Stimulated activated CD4-positive, alpha-beta T cell treated with anti-CD3 and anti-CD28 coated beads, TNF-alpha, amount 100 ng/mL, for 48 hours (primary cell): Measurements from ENCODE around the gene CDK10.

Source experiments
- DNase-seq, 3 donors: peaks; one replicate each; pipeline ENCODE4 v3.0.0-alpha.2; 2020; ENCODE audit warnings: low read depth in 3 of 3

CDK10 gene

DNA sequence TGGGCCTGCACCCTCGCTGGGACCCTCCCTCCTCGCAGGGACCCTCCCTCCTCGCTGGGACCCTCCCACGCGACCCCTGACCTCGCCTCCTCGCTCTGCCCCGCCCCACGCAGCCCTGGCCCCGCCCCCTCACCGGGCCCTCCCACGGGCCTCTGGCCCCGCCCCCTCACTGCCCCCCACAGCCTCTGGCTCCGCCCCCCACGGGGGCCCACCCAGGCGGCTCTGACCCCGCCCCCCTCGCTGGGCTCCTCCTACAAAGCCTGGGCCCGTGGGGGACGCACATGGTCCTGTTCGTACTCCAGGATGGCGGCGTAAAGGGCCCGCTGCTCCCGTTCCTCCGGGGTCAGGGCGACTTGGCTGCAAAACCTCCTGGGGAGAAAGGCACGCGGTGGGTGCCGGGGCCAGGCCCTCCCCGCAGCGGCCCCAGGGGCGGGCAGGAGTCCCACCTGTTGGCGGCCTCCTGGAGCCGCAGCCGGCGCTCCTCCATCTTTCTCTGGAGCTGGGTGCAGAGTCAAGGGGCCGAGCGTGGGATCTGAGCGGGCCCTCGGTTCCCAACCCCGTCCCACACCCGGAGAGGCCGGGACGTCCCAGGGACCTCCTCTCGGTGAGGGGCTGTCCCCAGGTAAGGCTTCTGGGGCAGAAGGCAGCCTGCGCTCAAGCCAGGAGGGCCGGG lies 25.2 kb downstream of the CDK10 start:
- DNase-seq, result peak; percentile 45 to 78 (median 72)

DNA sequence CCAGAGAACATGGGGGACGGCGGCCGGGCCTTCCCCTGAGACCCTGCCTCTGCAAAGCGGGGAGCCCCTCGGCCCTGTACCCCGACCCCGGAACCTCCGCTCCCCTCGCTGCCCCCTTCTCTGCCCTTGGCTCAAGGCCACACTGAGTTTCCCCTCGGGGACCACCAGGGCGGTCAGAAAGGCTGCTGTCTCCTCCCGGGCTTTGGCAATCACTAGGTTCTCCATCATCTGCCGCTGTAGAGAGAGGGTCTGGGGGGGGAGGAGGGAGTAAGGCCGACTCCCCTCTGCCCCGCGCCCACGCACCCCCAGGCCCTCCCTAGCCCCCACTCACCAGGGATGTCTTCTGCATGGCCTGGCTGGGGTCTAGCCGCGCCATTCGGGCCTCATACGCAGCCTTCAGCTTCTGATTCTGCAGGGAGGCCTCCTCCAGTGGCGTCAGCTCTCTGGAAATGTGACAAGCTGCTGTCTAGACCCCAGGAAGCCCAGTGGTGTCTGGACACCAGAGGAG lies 25.8 kb downstream of the CDK10 start:
- no peak for DNase-seq

DNA sequence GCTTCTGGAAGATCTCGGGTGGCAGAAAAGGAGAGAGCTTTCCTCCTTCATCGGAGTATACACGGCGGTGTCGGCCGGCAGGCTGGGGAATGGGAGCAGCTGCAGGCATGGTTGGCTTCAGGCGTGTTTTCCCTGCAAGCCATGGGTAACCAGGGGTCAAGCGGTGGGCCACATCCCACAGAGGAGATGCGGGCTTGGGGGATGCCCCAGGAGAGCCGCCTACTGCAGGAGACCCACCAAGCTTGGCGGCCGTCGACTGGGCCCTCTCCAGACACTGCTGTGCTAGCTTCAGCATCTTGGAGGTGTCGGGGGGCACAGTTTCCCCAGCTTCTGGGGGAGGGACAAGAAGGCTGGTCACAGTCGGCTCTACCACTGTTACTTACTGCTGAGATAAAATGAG lies 30.0 kb downstream of the CDK10 start:
- no peak for DNase-seq

DNA sequence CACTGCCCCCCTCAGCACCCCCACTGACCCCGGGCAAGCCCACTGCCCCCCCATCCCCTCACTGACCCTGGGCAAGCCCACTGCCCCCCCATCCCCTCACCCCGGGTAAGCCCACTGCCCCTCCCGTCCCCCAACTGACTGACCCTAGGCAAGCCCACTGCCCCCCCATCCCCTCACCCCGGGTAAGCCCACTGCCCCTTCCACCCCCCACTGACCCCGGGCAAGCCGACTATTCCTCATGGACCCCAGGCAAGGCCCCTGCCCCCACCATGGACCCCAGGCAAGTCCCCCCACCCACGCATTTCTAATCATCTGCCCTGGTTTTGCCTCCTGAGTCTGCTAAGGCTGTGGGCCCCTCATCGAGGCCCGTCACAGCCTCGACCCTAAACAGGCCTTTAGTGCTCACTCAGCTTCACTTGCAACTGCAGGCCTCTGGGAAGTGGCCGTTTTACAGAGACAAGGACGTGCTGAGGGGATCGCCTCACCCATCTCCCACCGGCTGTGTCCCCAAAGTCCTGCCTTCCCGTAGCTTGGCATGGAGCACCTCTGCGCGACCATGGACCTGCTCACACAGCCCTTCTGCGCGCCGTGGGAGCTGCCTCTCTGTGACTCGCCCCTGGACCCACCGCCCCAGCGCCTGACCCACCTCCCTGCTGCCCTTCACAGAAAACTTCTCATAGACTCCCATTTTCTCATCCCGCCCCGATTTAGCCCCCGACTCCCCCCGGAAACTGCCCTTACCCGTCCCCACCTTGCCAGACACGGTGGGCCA lies 30.6 kb downstream of the CDK10 start:
- DNase-seq, result no peak

DNA sequence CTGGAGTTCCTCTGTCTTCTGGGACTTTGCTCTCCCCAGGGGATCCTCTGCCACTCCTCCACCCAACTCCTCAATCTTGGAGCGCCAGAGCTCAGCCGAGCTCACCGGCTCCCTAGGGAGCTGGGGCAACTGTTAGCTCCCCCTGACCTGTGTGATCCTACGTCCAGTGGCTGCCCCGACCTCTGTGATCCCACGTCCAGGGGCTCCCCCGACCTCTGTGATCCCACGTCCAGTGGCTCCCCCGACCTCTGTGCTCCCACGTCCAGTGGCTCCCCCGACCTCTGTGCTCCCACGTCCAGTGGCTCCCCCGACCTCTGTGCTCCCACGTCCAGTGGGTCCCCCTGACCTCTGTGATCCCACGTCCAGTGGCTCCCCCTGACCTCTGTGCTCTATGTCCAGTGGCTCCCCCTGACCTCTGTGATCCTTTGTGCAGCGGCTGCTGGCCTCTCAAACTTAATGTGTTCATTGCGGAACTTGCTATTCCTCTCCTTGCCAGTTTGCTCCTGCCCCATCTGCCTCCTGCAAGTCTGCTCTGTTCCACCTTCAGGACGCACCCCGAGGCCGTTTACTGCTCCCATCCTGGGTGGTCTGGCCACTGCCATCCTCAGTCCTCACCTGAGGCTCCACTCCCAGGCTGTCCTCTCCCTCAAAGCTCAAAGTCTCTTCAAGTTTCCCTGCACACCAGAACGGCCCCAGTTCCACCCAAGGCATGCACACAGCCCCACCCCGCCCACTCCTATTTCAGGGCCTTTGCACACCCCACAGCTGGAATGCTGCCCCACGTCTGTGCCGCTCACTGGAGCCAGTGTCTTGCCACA lies 31.4 kb downstream of the CDK10 start:
- no peak for DNase-seq

DNA sequence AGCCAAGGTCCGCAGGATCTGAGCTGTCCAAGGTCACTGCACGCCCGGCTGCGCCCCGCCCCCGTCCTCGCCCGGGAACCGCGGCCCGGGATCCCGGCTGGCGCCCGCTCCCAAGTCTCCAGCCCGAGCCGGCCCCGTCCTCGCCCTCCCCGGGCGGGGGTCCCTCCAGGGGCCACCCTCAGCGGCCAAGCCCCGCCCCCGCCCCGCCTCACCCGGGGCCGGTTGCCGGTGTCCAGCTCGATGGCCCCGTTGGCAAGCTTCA lies 34.0 kb downstream of the CDK10 start:
- no peak for DNase-seq

DNA sequence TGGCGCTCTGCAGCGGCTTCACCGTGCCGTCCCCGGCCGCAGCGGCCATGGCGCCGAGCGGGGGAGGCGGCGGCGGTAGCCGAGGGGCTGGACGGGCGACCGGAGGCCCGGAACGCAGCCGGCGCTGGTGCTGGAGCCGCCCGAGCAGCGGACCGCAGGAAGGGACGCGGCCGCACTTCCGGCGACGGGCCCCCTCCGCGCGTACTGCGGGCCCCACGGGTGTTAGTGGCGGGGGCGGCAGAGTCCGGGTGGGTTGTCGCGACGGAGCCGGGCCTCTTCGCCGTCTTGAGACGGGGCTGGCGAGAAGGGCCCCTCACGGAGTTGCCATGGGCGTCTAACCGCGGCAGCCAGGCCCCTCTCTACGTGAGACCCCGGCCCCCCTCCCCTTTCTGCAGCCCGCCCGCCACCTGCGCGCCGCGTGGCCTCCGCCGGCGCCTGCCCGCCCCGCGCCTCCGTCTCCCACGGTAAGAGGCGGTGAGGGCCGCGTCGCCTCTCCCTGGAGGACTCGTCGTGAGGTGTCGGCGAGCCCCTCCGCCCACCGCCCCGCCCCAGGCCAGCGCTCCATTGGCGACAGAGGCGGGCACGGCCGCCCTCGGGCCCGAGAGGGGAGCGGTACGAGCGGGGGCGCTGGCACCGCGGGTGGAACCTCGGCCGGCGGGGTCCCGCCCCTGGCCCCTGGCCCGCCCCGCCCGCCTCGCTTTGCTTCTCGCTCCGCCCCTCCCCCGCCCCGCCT lies 34.5 kb downstream of the CDK10 start, which contains the start of the genes VPS9D1 and ZNF276:
Gene VPS9D1 (minus strand): TSS at position 86 of the 733 bp plus-strand sequence. CDS start 37 bp downstream, at position 49.
Gene ZNF276 (plus strand): TSS at position 725 of the 733 bp plus-strand sequence. CDS start 104 bp downstream, outside the sequence.
- DNase-seq, result peak; percentile 71 to 88 (median 73)

DNA sequence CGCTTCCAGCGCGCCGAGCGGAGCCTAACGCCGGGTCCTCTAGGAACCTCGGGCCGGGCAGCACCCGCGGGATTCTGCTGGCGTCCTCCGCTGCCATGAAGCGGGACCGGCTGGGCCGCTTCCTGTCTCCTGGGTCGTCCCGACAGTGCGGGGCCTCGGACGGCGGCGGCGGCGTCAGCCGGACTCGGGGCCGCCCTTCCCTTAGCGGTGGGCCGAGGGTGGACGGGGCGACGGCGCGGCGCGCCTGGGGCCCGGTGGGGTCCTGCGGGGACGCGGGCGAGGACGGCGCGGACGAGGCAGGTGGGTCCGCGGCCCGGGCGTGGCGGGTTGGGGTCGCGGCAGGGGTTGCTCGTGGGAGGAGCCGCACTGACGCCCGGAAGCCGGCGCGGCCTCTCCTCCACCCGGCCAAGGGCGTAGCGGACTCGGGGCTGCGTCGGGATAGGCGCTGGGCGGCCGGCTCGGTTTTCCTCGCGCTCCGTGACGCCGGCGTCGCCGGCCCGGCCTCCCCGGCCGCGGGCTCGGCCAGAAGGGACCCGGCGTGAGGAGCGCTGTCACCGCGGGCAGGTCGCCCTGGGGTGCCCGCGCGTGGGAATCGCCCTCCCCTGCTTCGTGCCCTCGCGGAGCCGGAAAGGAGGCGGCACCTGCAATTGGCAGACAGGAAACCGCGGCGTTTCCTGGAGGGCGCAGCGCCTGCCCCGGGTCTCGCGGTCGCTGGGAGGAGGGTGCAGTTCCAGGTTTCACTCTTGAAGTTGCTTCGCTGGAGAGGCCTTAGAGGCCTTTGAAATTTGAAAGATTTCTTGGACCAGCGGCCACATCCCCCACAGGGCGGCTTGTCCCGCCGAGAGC lies 35.3 kb downstream of the CDK10 start:
- DNase-seq, result peak; percentile 66 to 67 (median 67)

DNA sequence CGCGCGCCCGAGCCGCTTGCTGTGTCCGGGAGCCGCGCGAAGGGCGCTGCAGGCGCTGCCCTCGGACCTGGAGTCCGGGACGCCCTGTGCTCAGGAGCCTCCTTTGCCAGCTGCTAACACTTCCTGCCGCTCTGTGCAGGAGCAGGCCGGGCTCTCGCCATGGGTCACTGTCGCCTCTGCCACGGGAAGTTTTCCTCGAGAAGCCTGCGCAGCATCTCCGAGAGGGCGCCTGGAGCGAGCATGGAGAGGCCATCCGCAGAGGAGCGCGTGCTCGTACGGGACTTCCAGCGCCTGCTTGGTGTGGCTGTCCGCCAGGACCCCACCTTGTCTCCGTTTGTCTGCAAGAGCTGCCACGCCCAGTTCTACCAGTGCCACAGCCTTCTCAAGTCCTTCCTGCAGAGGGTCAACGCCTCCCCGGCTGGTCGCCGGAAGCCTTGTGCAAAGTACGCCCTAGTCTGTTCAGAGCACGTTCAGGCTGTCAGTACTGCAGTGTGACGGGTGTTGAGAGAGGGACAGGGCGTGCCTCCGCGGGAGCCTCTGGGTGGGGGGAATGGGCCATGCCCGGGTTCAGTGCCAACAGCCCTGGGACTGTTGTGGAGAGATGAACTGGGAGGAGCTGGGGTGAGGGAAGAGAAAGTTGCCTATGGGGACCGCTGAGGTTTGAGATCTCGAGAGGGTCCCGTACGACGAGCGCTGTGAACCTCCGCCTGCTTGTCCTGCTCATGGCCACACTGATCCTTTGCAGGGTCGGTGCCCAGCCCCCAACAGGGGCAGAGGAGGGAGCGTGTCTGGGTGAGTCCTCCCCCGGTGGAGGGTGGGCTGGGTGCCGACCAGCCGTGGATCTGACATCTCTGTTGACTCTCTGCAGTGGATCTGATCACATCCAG lies 36.1 kb downstream of the CDK10 start:
- DNase-seq, result peak in 2 of 3 donors; percentile 46 to 59

DNA sequence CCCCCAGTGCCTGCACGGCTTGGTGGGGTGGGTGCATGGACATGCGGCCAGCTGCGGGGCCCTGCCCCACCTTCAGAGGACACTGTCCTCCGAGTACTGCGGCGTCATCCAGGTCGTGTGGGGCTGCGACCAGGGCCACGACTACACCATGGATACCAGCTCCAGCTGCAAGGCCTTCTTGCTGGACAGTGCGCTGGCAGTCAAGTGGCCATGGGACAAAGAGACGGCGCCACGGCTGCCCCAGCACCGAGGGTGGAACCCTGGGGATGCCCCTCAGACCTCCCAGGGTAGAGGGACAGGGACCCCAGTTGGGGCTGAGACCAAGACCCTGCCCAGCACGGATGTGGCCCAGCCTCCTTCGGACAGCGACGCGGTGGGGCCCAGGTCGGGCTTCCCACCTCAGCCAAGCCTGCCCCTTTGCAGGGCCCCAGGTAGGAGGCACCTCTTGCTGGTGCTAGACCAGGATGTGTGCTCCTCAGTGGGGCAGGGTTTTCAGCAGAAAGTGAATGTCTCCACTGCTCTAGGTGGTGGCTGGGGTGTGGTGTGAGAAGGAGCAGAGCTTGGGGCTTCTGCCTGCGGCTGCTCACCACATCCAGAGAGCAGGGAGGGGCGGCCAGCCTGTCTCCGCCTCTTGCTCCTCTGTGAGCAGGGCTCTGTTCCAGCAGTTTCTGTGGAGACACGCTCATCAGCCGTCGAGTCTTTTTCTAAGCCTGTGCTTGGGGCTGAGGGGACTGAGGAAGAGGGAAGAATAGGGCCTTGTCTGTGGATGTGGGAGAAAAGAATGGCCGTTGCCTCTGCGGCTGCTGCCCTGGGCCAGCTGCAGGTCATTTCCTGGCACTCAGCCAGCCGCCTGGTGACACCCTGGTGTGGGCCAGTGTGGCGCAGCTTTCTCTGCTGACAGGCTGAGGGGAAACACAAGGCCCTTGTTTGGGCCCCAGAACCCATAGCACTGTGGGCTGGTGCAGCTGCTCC lies 37.1 kb downstream of the CDK10 start:
- peak in 2 of 3 donors; percentile 52 to 57 for DNase-seq

DNA sequence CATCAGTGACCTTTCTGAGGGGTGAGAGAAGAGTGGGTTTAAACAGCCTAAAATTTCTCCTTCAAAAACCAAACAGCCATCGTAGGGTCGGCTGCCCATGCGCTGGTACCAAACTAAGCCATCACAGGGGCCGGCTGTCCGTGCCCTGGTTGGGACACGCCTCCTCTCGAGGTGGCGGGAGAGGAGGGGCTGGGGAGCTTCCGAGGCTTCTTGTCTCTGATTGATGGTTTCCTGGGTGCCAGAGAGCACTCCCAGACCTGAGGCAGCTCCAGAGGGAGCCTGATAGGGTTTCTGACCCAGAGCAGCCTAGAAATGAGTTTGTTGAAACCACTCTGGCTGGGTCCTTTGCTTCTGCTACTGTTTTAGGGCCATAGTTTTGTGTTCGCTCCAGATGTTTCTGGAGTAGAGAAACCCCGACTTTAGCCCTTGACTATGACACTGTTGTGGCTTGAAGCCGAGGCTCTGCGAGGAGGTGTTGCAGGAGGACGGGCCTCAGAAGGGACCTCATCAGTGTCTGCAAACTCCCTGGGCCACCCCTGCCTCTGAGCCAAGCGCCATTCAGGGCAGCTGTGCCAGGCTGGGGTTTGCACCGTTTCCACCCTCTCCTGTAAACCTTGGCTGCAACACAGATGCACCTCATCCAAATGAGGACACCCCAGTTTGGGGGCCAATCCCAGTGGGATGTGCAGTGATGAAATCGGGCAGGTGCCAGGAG lies 41.1 kb downstream of the CDK10 start:
- no peak for DNase-seq

DNA sequence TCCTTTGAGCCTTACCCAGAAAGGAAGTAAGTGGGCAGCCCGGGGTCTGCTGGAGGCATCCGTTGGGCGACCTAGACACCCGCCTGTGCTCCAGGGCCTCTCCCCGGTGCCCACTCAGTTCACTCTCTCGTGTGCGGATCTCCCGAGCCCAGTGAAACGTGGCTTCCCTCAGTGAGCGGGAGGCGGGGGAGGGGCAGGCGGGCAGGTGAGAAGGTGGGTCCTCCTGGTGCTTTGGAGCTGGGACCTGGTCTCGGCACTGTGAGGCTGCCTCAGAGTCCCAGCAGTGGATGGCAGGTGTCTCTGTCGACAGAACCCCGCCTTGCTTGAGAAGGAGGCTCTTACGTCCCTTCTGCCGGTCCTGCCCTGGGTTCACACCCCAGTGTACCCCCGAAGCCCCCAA lies 42.8 kb downstream of the CDK10 start:
- no peak for DNase-seq

DNA sequence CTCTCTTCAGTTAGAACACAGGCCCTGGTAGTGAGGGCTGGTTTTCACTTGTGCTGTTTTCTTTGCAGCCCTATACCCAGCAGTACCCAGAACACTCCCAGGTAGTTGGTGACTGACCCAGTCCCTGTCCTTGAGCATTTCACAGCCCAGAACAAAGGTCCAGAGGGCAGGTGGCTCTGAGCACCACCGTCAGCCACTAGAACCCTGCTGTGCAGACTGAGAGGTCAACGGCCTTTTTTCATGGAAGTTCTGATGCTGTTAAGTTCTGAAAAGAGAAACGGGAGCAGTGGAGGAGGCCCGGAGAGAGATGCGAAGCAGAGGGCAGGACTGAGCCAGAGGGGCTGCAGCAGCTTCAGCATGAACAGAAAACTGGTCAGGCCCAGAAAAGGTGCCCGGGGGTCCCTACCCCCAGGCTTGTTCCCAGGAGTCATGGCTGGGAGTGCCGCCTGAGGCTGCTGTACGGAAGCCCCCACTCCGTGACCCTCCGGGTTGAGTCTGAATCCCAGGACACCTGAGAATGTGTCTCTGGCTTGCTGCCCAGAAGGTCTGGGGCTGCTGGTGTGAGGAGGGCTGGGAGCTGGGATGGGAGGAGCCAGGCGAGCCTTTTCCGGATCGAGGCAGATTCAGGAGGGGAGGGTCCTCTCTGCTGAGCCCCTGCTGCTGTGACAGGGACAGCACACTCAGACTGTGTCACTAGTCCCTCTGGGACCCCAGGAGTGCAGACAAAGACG lies 43.5 kb downstream of the CDK10 start:
- DNase-seq, result no peak

DNA sequence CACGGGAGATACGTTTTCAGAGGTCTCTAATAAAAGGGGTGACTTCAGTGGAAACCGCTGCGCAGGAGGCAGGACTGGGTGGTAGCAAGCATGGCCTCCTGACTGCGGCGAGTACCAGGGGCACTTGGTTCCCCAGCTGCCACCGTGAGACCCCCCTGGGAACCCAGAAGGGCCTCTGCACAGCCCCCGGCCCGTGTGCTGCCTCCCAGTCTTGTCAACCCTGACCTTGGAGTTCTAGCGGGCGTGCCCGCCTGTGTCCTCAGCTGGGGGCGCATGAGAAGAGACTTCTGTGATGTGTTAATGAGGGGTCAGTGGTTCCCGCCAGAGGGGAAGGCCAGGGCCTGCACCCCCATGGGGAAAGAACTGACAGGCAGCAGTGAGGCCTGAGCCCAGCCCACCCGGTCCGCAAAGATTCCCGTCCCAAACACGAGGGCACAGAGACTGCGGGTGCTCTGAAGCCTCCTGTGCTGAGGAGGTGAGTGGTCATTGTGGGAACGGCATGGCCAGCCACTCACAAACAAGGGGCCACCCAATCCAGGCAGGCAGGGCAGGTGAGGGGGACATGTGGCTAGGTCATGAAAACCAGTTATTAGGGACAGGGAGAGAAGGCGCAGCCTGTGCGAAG lies 44.2 kb downstream of the CDK10 start:
- DNase-seq, result no peak

DNA sequence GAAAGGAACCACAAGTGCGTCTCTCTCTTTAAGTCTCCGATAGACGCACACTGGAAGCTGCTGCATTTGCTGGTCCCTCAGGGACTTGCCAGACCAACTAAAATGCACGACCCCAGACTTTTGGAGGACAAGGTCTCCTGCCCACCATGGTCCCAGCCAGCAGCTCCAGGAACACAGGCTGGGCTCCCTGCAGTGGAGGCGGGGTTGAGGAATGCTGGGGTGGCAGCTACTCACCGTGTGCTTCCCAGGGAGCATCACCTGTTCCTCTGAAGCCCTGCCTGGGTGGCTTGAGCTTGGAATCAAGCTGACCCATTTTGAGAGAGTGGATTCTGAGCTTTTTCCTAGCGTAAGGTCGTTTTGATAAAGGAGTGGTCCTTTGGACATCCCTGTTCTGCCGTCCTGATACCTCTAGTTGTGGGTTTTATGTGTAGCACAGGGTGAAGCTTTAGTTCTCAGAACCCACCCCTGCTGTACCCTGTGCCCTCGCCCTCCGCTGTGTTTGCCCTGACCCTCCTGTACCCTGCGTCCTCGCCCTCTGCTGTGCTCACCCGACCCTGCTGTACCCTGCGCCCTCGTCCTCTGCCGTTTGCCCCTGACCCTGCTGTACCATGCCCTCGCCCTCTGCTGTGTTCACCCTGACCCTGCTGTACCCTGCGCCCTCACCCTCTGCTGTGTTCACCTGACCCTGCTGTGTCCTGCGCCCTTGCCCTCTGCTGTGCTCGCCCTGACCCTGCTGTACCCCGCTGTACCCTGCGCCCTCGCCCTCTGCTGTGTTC lies 45.8 kb downstream of the CDK10 start:
- DNase-seq, result no peak

DNA sequence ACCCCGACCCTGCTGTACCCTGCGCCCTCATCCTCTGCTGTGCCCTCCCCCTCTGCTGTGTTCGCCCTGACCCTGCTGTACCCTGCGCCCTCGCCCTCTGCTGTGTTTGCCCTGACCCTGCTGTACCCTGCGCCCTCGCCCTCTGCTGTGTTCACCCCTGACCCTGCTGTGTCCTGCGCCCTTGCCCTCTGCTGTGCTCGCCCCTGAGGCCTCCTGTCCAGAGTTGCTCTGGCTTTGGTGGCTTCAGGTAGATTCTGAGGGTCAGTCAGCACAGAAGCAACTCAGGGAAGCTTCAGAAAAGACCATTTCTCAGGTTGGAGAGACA lies 46.4 kb downstream of the CDK10 start:
- no peak for DNase-seq
